HepG2 (cell line): ENCODE results near the gene GAS2L1. TPM values are rescaled to one million over a fixed set of nuclear protein-coding genes. Genes with fewer than 3 reads are reported as not detected.

ENCODE experiments used
- BHLHE40 ChIP-seq: IDR thresholded peaks from 2 replicates; pipeline ENCODE4 v1.6.1; 2011; ENCODE audit warnings: low read length, improper control_type of control experiment
- KMT2A ChIP-seq: sonication (generic); formaldehyde crosslinking; IDR thresholded peaks from 2 replicates; pipeline ENCODE4 v1.4.0; 2020; ENCODE audit warnings: missing genetic modification reagents
- MAF1 ChIP-seq: sonication (generic); formaldehyde crosslinking; IDR thresholded peaks from 2 replicates; pipeline ENCODE4 v1.5.0; 2020; ENCODE audit warnings: missing genetic modification reagents, borderline replicate concordance
- ZNF232 ChIP-seq: sonication (generic); formaldehyde crosslinking; IDR thresholded peaks from 2 replicates; pipeline ENCODE4 v1.4.0; 2020; ENCODE audit warnings: missing genetic modification reagents, borderline replicate concordance
- polyA plus RNA-seq, 8 experiments: library from polyadenylated mRNA; depleted of rRNA in 3 of 8; stranded (reverse) in 7 of 8; unstranded in 1 of 8; fragments of >200 nt; fragmentation: Illumina TruSeq in 4 of 8; extraction: Trizol in 4 of 8; gene quantifications; 2 replicates each; pipeline versions ENCODE4 v1.2.1 to v1.2.3, GENCODE V29; 2011 to 2016; ENCODE audit warnings: low read depth in 4 of 8, missing spikeins in 1 of 8, mixed read lengths in 1 of 8; ENCODE audit not compliant: insufficient read depth in 1 of 8
- total RNA-seq, 5 experiments: library from RNA; depleted of rRNA; stranded (reverse); fragments of >200 nt; fragmentation: Illumina TruSeq; extraction: Trizol; gene quantifications; 2 replicates each; pipeline ENCODE4 v1.2.3, GENCODE V29; 2016; ENCODE audit warnings: low read depth in 1 of 5
- TF ChIP-seq, protein P1 (sequence below): sonication (generic); formaldehyde crosslinking; IDR thresholded peaks from 2 replicates; pipeline ENCODE4 v1.5.0; 2020; ENCODE audit warnings: mild to moderate bottlenecking, missing genetic modification reagents, borderline replicate concordance
- TF ChIP-seq, protein P2 (sequence below): sonication (generic); formaldehyde crosslinking; IDR thresholded peaks from 2 replicates; pipeline ENCODE4 v1.4.0; 2020; ENCODE audit warnings: missing genetic modification reagents
- TF ChIP-seq, protein P3 (sequence below): sonication (generic); formaldehyde crosslinking; IDR thresholded peaks from 2 replicates; pipeline ENCODE4 v1.4.0; 2020; ENCODE audit warnings: low read depth, missing genetic modification reagents
- TF ChIP-seq, protein P4 (sequence below): sonication (generic); formaldehyde crosslinking; IDR thresholded peaks from 2 replicates; pipeline ENCODE4 v1.4.0; 2020; ENCODE audit warnings: low read depth, mild to moderate bottlenecking, missing genetic modification reagents
- TF ChIP-seq, protein P5 (sequence below): sonication (generic); formaldehyde crosslinking; IDR thresholded peaks from 2 replicates; pipeline ENCODE4 v1.4.0; 2020; ENCODE audit warnings: missing genetic modification reagents
- TF ChIP-seq, protein P6 (sequence below): IDR thresholded peaks from 2 replicates; pipeline ENCODE4 v1.6.1; 2016; ENCODE audit warnings: mild to moderate bottlenecking

GAS2L1 gene
- total and polyA plus RNA-seq, 2 of the 13 experiments (the other 11 are each of a cell fraction or from before 2014, with no cell fraction given): 1.8 to 3.3 TPM

DNA sequence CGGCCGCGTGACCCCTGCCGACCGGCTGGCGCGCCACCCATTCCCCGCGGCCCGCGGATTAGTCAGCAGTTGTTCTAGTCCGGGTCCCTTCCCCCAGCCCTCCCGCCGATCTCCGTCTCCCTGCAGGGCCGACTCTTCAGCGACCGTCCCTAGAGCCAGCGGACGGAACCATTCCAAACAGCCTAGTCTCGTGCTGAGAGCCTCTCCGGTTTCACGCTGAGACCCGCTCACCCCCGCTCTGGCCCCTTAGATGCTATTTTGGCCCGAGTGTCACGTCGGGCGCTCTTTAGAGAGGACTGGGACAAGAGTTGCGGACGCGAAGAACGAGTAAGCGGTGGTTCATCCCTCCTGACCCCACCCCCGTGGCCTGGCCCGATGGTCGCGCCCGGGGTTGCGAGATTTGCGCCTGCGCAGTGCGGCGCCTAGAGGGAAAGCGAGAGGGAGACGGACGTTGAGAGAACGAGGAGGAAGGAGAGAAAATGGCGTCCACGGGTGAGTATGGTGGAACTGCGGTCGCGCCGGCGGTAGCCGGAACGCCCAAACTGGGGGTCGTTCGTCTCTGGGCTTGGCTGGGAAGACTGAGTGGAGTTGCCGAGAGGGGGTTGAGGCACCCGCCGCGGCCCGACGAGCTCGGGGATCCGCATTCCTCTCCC lies 38.5 kb upstream of the GAS2L1 start, which contains the start of the genes EWSR1 and RHBDD3 (continued):
- TF ChIP-seq, protein P1, sequence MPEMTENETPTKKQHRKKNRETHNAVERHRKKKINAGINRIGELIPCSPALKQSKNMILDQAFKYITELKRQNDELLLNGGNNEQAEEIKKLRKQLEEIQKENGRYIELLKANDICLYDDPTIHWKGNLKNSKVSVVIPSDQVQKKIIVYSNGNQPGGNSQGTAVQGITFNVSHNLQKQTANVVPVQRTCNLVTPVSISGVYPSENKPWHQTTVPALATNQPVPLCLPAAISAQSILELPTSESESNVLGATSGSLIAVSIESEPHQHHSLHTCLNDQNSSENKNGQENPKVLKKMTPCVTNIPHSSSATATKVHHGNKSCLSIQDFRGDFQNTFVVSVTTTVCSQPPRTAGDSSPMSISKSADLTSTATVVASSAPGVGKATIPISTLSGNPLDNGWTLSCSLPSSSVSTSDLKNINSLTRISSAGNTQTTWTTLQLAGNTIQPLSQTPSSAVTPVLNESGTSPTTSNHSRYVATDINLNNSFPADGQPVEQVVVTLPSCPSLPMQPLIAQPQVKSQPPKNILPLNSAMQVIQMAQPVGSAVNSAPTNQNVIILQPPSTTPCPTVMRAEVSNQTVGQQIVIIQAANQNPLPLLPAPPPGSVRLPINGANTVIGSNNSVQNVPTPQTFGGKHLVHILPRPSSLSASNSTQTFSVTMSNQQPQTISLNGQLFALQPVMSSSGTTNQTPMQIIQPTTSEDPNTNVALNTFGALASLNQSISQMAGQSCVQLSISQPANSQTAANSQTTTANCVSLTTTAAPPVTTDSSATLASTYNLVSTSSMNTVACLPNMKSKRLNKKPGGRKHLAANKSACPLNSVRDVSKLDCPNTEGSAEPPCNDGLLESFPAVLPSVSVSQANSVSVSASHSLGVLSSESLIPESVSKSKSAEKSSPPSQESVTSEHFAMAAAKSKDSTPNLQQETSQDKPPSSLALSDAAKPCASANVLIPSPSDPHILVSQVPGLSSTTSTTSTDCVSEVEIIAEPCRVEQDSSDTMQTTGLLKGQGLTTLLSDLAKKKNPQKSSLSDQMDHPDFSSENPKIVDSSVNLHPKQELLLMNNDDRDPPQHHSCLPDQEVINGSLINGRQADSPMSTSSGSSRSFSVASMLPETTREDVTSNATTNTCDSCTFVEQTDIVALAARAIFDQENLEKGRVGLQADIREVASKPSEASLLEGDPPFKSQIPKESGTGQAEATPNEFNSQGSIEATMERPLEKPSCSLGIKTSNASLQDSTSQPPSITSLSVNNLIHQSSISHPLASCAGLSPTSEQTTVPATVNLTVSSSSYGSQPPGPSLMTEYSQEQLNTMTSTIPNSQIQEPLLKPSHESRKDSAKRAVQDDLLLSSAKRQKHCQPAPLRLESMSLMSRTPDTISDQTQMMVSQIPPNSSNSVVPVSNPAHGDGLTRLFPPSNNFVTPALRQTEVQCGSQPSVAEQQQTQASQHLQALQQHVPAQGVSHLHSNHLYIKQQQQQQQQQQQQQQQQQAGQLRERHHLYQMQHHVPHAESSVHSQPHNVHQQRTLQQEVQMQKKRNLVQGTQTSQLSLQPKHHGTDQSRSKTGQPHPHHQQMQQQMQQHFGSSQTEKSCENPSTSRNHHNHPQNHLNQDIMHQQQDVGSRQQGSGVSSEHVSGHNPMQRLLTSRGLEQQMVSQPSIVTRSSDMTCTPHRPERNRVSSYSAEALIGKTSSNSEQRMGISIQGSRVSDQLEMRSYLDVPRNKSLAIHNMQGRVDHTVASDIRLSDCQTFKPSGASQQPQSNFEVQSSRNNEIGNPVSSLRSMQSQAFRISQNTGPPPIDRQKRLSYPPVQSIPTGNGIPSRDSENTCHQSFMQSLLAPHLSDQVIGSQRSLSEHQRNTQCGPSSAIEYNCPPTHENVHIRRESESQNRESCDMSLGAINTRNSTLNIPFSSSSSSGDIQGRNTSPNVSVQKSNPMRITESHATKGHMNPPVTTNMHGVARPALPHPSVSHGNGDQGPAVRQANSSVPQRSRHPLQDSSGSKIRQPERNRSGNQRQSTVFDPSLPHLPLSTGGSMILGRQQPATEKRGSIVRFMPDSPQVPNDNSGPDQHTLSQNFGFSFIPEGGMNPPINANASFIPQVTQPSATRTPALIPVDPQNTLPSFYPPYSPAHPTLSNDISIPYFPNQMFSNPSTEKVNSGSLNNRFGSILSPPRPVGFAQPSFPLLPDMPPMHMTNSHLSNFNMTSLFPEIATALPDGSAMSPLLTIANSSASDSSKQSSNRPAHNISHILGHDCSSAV (CRISPR knock-in tag): no peak
- TF ChIP-seq ZNF232 (CRISPR knock-in tag) (peak; percentile 49), BHLHE40 (peak; percentile 98), MAF1 (CRISPR knock-in tag) (0 out of 2 replicates have a peak, but pooled peaks have one; percentile 23), KMT2A (CRISPR knock-in tag) (peak; percentile 76; the same call in 1 of the 2 replicates)
- TF ChIP-seq, protein P2, sequence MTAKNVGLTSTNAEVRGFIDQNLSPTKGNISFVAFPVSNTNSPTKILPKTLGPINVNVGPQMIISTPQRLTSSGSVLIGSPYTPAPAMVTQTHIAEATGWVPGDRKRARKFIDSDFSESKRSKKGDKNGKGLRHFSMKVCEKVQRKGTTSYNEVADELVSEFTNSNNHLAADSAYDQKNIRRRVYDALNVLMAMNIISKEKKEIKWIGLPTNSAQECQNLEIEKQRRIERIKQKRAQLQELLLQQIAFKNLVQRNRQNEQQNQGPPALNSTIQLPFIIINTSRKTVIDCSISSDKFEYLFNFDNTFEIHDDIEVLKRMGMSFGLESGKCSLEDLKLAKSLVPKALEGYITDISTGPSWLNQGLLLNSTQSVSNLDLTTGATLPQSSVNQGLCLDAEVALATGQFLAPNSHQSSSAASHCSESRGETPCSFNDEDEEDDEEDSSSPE (CRISPR knock-in tag): peak; percentile 42; the same call in 1 of the 2 replicates
- TF ChIP-seq, protein P3, sequence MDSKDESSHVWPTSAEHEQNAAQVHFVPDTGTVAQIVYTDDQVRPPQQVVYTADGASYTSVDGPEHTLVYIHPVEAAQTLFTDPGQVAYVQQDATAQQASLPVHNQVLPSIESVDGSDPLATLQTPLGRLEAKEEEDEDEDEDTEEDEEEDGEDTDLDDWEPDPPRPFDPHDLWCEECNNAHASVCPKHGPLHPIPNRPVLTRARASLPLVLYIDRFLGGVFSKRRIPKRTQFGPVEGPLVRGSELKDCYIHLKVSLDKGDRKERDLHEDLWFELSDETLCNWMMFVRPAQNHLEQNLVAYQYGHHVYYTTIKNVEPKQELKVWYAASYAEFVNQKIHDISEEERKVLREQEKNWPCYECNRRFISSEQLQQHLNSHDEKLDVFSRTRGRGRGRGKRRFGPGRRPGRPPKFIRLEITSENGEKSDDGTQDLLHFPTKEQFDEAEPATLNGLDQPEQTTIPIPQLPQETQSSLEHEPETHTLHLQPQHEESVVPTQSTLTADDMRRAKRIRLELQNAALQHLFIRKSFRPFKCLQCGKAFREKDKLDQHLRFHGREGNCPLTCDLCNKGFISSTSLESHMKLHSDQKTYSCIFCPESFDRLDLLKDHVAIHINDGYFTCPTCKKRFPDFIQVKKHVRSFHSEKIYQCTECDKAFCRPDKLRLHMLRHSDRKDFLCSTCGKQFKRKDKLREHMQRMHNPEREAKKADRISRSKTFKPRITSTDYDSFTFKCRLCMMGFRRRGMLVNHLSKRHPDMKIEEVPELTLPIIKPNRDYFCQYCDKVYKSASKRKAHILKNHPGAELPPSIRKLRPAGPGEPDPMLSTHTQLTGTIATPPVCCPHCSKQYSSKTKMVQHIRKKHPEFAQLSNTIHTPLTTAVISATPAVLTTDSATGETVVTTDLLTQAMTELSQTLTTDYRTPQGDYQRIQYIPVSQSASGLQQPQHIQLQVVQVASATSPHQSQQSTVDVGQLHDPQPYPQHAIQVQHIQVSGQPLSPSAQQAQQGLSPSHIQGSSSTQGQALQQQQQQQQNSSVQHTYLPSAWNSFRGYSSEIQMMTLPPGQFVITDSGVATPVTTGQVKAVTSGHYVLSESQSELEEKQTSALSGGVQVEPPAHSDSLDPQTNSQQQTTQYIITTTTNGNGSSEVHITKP (CRISPR knock-in tag): peak; percentile 100
- TF ChIP-seq, protein P4, sequence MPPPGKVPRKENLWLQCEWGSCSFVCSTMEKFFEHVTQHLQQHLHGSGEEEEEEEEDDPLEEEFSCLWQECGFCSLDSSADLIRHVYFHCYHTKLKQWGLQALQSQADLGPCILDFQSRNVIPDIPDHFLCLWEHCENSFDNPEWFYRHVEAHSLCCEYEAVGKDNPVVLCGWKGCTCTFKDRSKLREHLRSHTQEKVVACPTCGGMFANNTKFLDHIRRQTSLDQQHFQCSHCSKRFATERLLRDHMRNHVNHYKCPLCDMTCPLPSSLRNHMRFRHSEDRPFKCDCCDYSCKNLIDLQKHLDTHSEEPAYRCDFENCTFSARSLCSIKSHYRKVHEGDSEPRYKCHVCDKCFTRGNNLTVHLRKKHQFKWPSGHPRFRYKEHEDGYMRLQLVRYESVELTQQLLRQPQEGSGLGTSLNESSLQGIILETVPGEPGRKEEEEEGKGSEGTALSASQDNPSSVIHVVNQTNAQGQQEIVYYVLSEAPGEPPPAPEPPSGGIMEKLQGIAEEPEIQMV: peak; percentile 47; the same call in 1 of the 2 replicates
- TF ChIP-seq, protein P5, sequence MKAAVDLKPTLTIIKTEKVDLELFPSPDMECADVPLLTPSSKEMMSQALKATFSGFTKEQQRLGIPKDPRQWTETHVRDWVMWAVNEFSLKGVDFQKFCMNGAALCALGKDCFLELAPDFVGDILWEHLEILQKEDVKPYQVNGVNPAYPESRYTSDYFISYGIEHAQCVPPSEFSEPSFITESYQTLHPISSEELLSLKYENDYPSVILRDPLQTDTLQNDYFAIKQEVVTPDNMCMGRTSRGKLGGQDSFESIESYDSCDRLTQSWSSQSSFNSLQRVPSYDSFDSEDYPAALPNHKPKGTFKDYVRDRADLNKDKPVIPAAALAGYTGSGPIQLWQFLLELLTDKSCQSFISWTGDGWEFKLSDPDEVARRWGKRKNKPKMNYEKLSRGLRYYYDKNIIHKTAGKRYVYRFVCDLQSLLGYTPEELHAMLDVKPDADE (CRISPR knock-in tag): 0 out of 2 replicates have a peak, but pooled peaks have one; percentile 54
- TF ChIP-seq, protein P6, sequence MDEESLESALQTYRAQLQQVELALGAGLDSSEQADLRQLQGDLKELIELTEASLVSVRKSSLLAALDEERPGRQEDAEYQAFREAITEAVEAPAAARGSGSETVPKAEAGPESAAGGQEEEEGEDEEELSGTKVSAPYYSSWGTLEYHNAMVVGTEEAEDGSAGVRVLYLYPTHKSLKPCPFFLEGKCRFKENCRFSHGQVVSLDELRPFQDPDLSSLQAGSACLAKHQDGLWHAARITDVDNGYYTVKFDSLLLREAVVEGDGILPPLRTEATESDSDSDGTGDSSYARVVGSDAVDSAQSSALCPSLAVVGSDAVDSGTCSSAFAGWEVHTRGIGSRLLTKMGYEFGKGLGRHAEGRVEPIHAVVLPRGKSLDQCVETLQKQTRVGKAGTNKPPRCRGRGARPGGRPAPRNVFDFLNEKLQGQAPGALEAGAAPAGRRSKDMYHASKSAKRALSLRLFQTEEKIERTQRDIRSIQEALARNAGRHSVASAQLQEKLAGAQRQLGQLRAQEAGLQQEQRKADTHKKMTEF (CRISPR knock-in tag): peak; percentile 71
